GM19238 (cell line): ENCODE results near the gene KRTAP19-8.

Experiments used
- DNase-seq: peaks from one replicate; pipeline ENCODE4 v3.0.0; 2011; ENCODE audit warnings: low spot score; ENCODE audit not compliant: insufficient read length

KRTAP19-8 gene

DNA sequence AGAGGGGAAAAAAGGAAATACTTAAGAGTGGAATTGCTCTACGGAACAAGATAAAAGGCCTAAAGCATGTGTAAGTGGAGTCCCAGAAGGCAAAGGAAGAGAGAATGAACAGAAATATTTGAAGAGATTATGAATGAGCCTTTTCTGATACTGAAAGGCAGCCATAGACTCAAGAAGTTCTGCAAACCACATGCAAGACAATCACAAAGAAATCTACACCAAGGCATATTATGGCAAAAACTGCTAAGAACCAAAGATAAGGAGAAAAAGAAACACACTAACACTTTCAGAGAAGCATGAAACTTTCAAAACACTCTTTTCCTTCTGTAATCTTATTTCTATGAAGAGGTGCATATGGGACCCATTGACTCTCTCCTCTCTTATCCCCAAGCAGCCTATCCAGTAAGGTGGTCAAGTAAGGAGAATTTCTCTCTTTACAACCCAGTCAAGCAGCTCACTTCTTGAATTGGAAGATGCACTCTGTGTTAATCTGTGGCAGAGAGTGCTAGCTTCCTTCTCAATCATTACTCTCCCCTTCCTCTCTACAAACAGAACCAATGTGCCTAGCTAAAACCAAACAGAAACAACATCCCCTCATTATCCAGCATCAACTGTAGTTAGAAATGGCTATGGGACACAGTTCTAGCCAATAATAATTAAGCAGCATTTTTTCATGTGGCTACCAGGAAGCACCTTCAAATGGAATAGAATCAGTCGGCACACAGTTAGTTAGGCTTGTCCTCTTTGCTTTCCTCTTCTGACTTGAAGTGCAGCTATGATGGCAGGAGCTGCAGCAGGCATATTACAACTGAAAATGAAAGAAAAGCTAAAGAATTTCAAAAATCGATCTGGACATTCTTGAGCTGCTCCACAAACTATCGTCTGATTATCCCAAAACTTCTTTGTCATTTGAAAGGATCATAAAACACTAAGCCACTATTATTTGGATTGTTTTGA, 25.9 kb downstream of the KRTAP19-8 start:
- no peak for DNase-seq

DNA sequence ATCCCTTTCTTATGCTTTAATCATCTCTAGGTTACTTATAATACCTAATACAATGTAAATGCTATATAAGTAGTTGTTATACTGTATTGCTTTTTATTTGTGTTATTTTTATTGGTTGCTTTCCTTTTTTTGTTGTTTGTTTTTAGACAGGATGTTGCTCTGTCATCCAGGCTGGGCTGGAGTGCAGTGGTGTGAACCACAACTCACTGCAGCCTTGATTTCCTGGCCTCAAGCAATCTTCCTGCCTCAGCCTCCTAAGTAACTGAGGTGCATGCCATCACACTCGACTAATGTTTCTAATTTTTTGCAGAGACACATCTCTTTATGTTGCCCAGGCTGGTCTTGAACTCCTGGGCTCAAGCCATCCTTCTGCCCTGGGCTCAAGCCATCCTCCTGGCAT, 26.9 kb downstream of the KRTAP19-8 start:
- DNase-seq, result no peak

DNA sequence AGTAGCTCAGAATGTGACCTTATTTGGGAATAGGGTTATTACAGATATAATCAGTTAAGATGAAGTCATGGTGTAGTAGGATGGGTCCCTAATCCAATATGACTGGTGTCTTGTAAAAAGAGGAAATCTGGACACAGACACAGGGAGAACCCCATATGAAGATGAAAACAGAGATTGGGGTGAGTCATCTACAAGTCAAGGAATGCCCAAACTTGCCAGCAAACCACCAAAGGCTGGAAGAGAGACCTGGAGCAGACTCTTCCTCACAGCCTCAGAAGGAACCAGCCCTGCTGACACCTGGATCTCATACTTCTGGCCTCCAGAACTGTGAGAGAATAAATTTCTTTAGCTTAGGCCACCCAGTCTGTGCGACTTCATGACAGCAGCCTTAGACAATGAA, 29.9 kb downstream of the KRTAP19-8 start:
- DNase-seq, result no peak

- no peak for DNase-seq
Measured at GRCh38 chr21:31005019-31005418, 33.3 kb downstream of the KRTAP19-8 start.

DNA sequence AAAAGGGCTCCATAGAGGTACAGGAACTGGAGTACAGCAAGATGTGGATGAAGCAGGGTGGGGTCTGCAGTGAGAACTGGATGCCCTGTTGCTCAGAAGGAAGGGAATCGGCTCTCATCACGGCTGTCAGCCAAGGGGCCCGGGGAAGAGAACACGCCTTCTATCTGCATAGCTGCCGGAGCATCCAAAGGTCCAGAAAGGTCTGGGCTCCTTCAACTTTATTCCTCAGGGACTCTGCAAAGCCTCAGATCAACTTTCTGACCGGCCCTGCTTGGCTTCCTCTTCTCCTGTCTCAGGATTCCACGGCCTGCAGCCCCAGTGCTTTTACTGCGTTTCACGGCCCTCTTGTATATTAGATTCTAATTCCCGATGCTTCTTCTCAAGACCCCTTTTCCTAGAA, 34.8 kb downstream of the KRTAP19-8 start:
- DNase-seq, result no peak

DNA sequence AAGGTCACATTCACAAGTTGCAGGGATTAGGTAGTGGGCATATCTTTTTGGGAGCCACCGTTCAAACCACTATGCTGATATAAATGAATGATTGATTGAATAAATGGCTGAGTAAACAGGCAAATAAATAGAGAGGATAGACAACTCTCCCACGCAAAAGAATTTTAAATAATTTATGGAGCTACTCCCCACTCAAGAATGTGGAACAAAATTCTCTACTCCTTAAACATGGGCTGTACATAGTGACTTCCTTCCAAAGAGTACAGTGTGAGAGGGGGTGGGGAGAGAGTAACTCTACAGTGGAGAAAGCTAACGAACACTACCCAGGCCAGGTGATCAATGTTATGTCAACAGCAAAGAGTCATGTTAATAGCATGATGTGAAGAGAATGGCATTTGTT, 40.7 kb downstream of the KRTAP19-8 start:
- no peak for DNase-seq

GRCh38 chr21:30996728-30997127, 41.5 kb downstream of the KRTAP19-8 start:
- DNase-seq, result no peak

- no peak for DNase-seq
Measured at GRCh38 chr21:30994932-30995331, 43.3 kb downstream of the KRTAP19-8 start.

- DNase-seq, result no peak
Measured at GRCh38 chr21:30990514-30991262, 47.6 kb downstream of the KRTAP19-8 start.

DNA sequence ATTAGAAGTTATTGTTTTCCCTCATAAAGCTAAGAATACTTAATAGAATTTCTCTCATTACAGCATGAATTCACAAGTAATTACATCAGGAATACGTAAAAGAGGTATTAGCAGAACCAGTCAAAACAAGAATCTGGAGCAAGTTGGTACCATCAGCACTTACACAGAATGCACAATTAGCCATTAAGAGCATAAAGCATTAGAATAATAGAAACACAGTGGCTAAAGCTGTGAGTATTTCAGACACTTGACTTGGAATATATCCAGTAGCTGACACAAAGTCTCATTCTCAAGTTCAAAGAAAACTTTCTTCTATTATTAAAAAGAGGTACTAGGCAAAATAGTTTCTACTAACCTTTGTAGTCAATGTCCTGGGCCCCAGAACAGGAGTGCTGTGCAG, 49.6 kb downstream of the KRTAP19-8 start:
- no peak for DNase-seq
